Stimulated activated CD8-positive, alpha-beta memory T cell treated with anti-CD3 and anti-CD28 coated beads, Interleukin-12 subunit alpha, Interleukin-12 subunit beta, amount 100 ng/mL, for 4 hours (primary cell): ENCODE results near the gene CHL1.

Experiments used
- DNase-seq: peaks from one replicate; pipeline ENCODE4 v3.0.0-alpha.2; 2020; ENCODE audit warnings: low read depth

The CHL1 gene

DNA sequence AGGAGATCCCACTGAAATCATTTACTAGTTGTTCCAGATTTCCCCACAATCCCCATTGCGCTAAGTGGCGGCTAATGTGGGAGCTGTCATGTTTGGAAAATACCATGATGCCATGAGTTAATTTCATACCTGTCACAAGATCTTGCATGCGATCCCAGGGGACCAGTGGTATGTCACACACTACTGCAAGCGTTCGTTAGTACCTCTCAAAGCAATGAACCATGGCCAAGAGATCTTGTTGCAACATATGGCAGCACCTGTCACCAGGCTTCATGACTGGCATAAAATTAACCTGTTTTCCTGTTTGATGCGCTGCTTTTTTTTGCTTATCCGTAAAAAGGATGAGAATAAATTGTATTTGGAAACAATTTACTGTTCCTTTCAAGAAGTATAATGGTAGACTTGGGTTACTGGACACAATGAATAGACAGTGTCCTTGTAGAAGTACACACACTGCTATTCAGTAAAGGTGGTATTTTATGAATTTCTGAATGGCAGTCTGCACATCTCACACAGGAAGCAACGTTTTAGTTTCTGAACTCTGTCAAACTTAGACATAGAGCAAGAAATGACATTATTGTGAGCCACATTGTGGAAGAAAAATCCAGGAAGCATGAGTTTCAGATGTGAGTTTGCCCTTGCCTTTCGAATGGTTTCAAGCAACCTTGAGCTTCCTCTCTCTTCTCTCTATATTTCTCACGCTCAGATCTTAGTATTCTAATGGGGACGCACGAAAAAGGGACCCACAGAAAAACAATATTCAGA lies 81.9 kb downstream of the CHL1 start:
- no peak for DNase-seq

- no peak for DNase-seq
Measured at GRCh38 chr3:279325-279724, 82.8 kb downstream of the CHL1 start.

- no peak for DNase-seq
Measured at GRCh38 chr3:280681-281080, 84.1 kb downstream of the CHL1 start.

- no peak for DNase-seq
Measured at GRCh38 chr3:284322-284721, 87.8 kb downstream of the CHL1 start.

GRCh38 chr3:288417-288816 lies 91.9 kb downstream of the CHL1 start:
- DNase-seq: no peak

- DNase-seq: no peak
Measured at GRCh38 chr3:291028-291427, 94.5 kb downstream of the CHL1 start.

- no peak for DNase-seq
Measured at GRCh38 chr3:291646-292436, 95.3 kb downstream of the CHL1 start.

DNA sequence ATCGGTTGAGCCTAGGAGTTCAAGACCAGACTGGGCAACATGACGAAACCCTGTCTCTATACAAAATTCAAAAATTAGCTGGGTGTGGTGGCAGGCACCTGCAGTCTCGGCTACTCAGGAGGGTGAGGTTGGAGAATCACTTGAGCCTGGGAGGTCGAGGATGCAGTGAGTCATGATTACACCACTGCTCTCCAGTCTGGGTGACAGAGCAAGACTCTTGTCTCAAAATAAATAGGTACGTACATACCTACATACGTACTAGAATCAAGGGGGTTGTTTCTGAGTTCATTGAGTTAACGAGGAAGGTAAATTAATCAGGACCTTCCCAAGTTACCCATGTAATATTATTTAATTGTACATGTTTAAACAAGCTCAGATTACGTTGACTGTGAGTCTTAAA lies 97.5 kb downstream of the CHL1 start:
- no peak for DNase-seq

GRCh38 chr3:294581-294980 lies 98.0 kb downstream of the CHL1 start:
- no peak for DNase-seq

DNA sequence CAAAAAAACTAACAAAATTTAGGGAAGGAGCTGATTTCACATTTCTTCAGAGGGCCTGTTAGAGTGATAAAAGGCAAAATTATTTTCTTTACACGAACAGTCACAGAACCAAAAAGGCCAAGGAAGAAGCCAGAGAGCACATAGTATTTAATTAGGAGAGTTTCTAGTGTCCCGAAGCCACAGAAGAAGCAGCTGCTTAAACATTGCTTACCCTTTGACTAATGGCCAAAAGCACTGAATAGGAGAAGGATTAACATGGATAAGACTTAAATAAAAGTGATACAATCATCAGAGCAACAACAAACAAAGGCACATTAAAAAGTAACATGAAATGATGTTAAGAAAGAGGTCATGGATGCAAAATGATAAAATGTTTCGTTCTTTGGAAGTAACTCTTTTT lies 98.6 kb downstream of the CHL1 start:
- no peak for DNase-seq

DNA sequence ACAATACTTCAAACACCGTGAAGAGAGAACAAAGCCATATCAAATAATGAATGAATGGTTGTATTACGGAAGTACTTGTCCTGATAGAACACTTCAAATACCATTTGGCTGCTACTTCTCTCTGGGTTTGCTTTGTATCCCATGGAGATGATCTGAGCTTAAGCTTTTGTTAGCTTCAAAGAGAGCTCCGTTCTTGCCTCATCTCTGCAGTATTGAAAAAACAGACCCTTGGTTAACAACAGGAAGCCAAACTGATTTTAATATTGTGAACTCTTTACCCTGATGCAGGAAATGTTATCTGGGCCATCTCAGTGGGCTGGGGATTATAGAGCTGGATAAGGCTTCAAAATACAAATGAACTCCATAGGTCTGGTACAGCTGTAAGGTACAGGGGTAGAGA lies 101.0 kb downstream of the CHL1 start:
- no peak for DNase-seq

GRCh38 chr3:299590-300301 lies 103.2 kb downstream of the CHL1 start:
- no peak for DNase-seq

GRCh38 chr3:307182-307581 lies 110.6 kb downstream of the CHL1 start:
- no peak for DNase-seq

GRCh38 chr3:308597-309321 lies 112.2 kb downstream of the CHL1 start:
- DNase-seq: no peak

DNA sequence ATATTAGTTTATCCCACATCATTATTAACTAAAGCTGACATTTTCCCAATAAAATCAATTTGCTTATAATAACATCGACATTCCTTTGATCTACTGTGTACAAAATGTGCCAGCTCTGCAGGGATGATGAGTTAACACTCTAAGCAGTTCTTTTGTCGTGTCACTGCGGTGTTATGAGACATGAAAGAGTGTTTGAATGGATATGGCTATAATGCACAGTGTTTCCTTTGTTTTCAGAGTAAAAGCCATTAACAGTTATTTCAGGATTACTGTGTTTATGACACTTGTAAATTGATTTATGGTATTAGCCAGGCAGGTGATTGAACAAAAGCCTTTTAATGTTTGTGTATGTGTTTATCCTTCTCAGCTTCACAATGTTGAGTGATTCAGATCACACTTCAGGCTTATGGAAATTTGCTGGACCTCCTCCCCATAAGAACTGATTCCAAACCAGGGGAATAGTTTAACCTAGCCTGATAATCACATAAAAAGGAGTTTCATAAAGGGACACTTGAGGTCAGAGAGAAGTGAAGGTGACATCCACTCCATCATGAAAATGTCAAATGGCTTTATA lies 115.7 kb downstream of the CHL1 start:
- DNase-seq: no peak

- no peak for DNase-seq
Measured at GRCh38 chr3:312911-313310, 116.3 kb downstream of the CHL1 start.

DNA sequence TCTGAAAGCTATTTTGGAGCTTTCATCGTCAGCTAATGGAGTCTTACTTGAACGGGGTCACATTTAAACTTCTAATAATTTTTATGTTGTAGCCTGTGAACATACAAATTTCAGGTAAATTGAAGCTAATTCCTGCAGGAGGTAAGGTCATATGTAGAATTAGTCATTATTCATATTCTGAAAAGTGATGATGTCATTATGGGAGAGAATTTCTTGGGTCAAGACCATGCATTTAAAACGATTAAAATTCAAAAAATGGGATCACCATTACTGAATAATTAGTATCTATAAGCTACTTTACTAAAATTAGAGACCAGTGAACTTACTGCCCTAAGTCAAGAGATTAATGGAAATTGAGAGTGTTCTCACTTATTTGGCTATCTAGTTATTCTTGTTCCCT lies 120.4 kb downstream of the CHL1 start:
- DNase-seq: no peak

GRCh38 chr3:318903-319302 lies 122.3 kb downstream of the CHL1 start:
- no peak for DNase-seq

DNA sequence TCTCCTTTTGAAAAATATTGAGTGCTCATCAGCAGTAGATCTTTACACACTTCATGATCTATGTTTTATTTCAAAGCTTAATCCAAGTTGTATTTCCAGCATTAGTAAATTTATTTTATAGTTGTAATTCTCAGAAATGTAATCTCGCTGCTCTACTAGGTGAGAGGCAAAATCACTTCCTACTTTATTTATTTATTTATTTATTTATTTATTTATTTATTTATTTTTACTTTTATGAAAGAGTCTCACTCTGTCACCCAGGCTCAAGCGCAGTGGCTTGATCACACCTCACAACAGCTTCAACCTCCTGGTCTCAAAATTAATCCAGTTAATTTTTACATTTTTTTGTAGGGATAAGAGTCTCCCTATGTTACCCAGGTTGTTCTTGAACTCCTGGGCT lies 127.9 kb downstream of the CHL1 start:
- no peak for DNase-seq

- no peak for DNase-seq
Measured at GRCh38 chr3:325495-325894, 128.9 kb downstream of the CHL1 start.

DNA sequence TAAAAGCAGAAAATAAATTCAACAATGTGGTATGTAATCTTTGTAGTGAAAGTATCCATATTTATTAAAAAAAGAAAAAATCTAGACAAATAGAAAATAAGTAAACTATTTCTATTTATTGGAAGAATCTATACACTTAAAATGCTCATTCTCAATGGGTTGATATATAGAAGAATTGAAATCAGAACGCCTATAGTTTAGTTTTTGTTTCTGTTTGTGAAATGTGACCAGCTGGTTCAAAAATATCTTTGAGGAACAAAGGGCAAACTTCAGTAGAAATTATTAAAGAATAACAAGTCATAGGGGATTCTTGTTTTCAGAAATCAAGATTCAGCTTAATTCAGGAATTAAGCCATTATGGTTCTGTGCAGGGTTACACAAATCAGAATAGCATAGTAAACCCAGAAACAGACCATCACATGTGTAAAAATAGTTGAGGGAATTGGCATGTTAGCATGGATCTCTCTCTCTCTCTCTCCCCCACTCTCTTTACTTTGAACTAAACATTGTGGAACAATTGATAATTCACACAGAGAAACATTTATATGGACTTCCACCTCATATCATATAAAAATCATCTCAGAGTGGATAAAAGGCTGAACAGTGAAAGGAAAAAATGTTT lies 134.0 kb downstream of the CHL1 start:
- DNase-seq: no peak

GRCh38 chr3:331881-332280 lies 135.3 kb downstream of the CHL1 start:
- no peak for DNase-seq
